GM12801 (cell line): ENCODE measurements around the gene TAF3.

Source experiments
- TF ChIP-seq, protein P1 (sequence below): IDR thresholded peaks from one replicate; pipeline ENCODE4 v1.5.1; 2011; ENCODE audit warnings: control low read depth; ENCODE audit not compliant: insufficient read length; ENCODE audit errors: extremely low read depth

Gene TAF3

DNA sequence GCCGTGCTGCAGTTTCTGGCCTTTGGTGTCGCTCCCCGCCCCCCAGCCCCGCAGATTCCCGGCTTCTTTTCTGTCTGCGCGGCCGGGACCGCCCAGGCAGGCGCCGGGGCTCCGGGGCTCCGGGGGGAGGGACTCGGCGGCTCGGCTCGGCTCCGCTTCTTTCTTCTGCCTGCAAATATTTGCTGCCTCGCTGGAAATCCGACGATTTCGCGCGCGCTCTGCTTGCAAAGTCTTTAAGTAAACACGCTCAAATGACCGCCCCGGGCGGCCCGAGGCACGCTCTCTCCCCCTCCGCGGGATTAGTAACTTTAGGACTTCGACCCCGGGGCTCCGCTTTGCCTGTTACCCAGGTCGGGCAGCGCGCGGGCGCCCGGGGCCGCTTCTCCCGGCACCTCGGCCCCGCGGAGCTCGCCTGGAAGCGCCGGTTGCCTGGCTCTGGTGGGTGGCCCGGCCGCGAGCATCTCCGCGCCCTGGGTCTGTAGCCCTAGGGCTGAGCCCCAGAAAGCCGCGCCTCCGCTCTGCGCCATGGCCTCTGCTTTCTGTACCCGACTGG lies 232.3 kb downstream of the TAF3 start:
- TF ChIP-seq, protein P1, sequence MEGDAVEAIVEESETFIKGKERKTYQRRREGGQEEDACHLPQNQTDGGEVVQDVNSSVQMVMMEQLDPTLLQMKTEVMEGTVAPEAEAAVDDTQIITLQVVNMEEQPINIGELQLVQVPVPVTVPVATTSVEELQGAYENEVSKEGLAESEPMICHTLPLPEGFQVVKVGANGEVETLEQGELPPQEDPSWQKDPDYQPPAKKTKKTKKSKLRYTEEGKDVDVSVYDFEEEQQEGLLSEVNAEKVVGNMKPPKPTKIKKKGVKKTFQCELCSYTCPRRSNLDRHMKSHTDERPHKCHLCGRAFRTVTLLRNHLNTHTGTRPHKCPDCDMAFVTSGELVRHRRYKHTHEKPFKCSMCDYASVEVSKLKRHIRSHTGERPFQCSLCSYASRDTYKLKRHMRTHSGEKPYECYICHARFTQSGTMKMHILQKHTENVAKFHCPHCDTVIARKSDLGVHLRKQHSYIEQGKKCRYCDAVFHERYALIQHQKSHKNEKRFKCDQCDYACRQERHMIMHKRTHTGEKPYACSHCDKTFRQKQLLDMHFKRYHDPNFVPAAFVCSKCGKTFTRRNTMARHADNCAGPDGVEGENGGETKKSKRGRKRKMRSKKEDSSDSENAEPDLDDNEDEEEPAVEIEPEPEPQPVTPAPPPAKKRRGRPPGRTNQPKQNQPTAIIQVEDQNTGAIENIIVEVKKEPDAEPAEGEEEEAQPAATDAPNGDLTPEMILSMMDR = no peak

DNA sequence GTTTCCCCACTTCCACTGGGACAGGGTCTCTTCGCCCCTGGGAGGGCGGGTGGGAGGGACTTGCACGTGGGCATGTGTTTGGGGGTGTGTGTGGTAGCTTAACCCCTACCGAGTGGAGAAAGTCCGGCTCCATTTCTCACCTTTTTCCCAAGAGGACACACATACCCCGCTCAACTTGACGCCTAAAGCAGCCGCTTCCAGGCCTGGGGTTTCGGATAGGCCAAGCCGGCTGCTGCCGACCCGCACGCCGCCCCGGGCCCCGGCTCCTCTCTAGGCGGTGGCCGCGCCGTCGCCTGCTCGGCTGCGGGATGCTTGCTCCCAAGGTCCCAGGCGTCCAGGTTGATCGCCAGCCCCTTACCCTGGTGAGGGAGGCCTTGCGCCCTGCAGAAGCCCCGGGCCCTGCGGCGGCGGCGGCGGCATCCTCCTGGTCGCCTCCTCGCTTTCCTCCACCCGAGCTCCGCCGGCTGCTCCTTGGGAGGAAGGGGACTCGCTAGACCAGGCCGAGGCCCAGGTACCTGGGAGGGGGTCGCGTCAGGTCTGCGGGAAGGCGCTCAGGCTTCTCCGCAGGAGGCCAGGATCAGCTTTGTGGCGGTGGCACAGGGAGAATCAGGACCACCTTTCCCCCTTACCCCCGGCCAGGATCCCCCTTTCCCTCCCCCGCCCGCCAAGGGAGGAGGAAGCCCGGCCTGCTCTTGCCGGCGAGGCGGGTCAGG lies 233.0 kb downstream of the TAF3 start:
- TF ChIP-seq, protein P1 = no peak

GRCh38 chr10:8051851-8052257 lies 233.5 kb downstream of the TAF3 start:
- TF ChIP-seq, protein P1 = no peak

DNA sequence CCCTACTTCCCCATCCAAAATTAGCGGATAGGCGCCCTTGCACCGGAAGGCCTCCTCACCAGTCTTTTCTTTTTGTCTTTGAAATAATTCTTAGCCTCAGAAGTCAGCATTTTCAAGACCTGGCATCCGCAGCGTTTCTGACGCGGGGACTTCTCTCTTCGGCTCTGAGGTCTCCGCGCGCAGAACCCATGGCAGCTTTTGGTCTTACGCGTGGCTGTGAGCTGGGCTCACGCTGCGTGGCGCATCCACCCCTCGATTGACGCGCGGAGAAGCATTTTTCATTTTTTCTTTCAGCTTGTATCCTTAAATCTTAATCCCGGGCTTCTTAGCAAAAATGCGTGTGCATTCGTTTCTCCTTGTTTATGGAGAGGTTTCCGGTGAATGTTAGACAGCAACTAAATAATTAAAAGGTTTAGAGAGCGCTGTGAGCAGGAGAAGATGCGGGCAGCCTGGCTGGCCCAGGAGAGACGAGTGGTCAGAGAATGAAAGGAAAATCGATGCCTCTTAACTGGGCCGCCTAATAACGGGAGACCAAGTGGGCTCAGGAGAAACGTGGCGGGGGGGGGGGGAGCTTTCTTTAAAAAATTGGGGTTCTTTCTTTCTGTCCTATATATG lies 234.1 kb downstream of the TAF3 start:
- TF ChIP-seq, protein P1 = no peak

DNA sequence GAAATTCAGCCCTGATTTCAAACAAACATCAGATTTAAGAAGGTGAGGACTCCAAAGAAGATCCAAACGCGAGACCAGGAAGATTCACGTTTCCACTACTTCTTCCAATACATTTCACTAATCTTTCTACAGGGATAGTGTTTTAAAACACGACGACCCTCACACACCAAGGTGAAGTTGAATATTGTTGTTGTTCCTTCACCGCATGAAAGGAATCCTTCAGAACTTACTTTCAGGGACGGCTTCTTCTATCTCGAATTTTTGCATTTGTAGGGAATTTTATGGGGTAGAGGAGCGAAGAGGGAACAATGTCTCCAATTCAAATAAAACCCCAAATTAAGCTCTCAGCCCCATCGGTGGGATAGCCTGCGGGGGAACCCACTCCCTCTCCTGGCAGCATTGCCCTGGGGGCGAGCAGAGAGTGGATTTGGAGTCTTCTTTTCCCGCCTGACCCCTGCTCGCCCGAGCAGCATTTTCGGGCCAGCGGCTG lies 234.7 kb downstream of the TAF3 start:
- TF ChIP-seq, protein P1 = no peak

GRCh38 chr10:8053446-8054243 lies 235.3 kb downstream of the TAF3 start:
- TF ChIP-seq, protein P1 = no peak

GRCh38 chr10:8054244-8054493 lies 235.9 kb downstream of the TAF3 start:
- TF ChIP-seq, protein P1 = no peak
